GM23338 (cell line): ENCODE data around the gene ACKR1. TPM values are rescaled to one million over a fixed set of nuclear protein-coding genes. Genes with fewer than 3 reads are reported as not detected.

Experiments used
- ATAC-seq: fragments of 200-7000 bp; cut with Tn5 transposase; 3 replicates; pipeline ENCODE4 v1.9.1; 2020
- DNase-seq: peaks from one replicate; pipeline ENCODE4 v3.0.0-alpha.2; 2015; ENCODE audit warnings: low spot score
- H2AFZ ChIP-seq: fragments of 200-600 bp; sonication (generic); 2 replicates; pipeline ENCODE4 v1.8.0; 2016; ENCODE audit warnings: antibody characterized with exemption, mild to moderate bottlenecking, moderate library complexity
- H3F3A ChIP-seq: fragments of 200-600 bp; sonication (generic); replicated peaks from 2 replicates; pipeline ENCODE4 v1.8.0; 2017; ENCODE audit warnings: antibody characterized with exemption, mixed run types, low read depth
- H3K27ac ChIP-seq: fragments of 200-600 bp; sonication (generic); 2 replicates; pipeline ENCODE4 v1.6.1; 2016; ENCODE audit warnings: low read depth
- H3K27me3 ChIP-seq: fragments of 200-600 bp; sonication (generic); 2 replicates; pipeline ENCODE4 v1.8.0; 2016; ENCODE audit warnings: mild to moderate bottlenecking, mixed run types, moderate library complexity; ENCODE audit not compliant: insufficient read depth
- H3K36me3 ChIP-seq: fragments of 200-600 bp; sonication (generic); 2 replicates; pipeline ENCODE4 v1.8.0; 2016; ENCODE audit warnings: mild to moderate bottlenecking; ENCODE audit not compliant: insufficient read depth
- H3K4me1 ChIP-seq: fragments of 200-600 bp; sonication (generic); 2 replicates; pipeline ENCODE4 v1.8.0; 2016; ENCODE audit warnings: mild to moderate bottlenecking, moderate library complexity; ENCODE audit not compliant: insufficient read depth
- H3K4me2 ChIP-seq: fragments of 200-600 bp; sonication (generic); 2 replicates; pipeline ENCODE4 v1.7.1; 2017; ENCODE audit warnings: mixed run types
- H3K4me3 ChIP-seq: fragments of 200-600 bp; sonication (generic); 2 replicates; pipeline ENCODE4 v1.6.1; 2016; ENCODE audit warnings: mixed run types
- H3K79me2 ChIP-seq: fragments of 200-600 bp; sonication (generic); replicated peaks from 2 replicates; pipeline ENCODE4 v1.8.0; 2017; ENCODE audit warnings: mild to moderate bottlenecking; ENCODE audit not compliant: insufficient read depth
- H3K9me2 ChIP-seq: fragments of 200-600 bp; sonication (generic); 2 replicates; pipeline ENCODE4 v1.8.0; 2017; ENCODE audit not compliant: insufficient read depth
- H4K20me1 ChIP-seq: fragments of 200-600 bp; sonication (generic); replicated peaks from 2 replicates; pipeline ENCODE4 v1.8.0; 2017; ENCODE audit warnings: mild to moderate bottlenecking; ENCODE audit not compliant: insufficient read depth
- H3K27ac Mint-ChIP-seq: 2 replicates; pipeline ENCODE4 v1.8.0; 2020; ENCODE audit warnings: inconsistent platforms, mild to moderate bottlenecking, moderate library complexity, mixed read lengths
- H3K27me3 Mint-ChIP-seq: 3 replicates; pipeline ENCODE4 v1.8.0; 2022; ENCODE audit warnings: low read depth, mild to moderate bottlenecking, moderate library complexity, mixed read lengths, inconsistent platforms; ENCODE audit not compliant: insufficient read depth, poor library complexity
- H3K36me3 Mint-ChIP-seq: 3 replicates; pipeline ENCODE4 v1.8.0; 2021; ENCODE audit warnings: low read depth, mild to moderate bottlenecking, inconsistent platforms, moderate library complexity, mixed read lengths
- H3K4me1 Mint-ChIP-seq: 3 replicates; pipeline ENCODE4 v1.8.0; 2020; ENCODE audit warnings: mild to moderate bottlenecking, inconsistent platforms, mixed read lengths
- H3K4me3 Mint-ChIP-seq: 3 replicates; pipeline ENCODE4 v1.8.0; 2021; ENCODE audit warnings: moderate library complexity, mild to moderate bottlenecking, inconsistent platforms, mixed read lengths
- H3K9me3 Mint-ChIP-seq: 3 replicates; pipeline ENCODE4 v1.8.0; 2020; ENCODE audit warnings: moderate library complexity, mild to moderate bottlenecking, inconsistent platforms, mixed read lengths
- CREB1 ChIP-seq: fragments of 250-450 bp; sonication (Bioruptor Pico); IDR thresholded peaks from 2 replicates; pipeline ENCODE4 v1.5.0; 2020; ENCODE audit warnings: low read depth, mild to moderate bottlenecking, moderate library complexity
- CTCF ChIP-seq, 2 experiments: fragments of 200-600 bp in 1 of 2; sonication (generic) in 1 of 2; conservative IDR thresholded peaks; 2 replicates each; pipeline versions ENCODE4 v1.5.1 to v1.6.1; 2016 to 2017; ENCODE audit warnings: antibody characterized with exemption in 2 of 2, low read depth in 2 of 2, mild to moderate bottlenecking in 2 of 2, moderate library complexity in 1 of 2
- EZH2 ChIP-seq: fragments of 200-600 bp; sonication (generic); IDR thresholded peaks from one replicate; pipeline ENCODE4 v1.8.0; 2017; ENCODE audit warnings: antibody characterized with exemption, mild to moderate bottlenecking, low read depth; ENCODE audit not compliant: unreplicated experiment
- EZH2phosphoT487 ChIP-seq: fragments of 200-600 bp; sonication (generic); IDR thresholded peaks from one replicate; pipeline ENCODE4 v1.8.1; 2018; ENCODE audit warnings: antibody characterized with exemption; ENCODE audit not compliant: unreplicated experiment
- JUNB ChIP-seq: IDR thresholded peaks from one replicate; pipeline ENCODE4 v1.6.1; 2016; ENCODE audit warnings: antibody characterized with exemption; ENCODE audit not compliant: unreplicated experiment
- NANOG ChIP-seq: IDR thresholded peaks from 2 replicates; pipeline ENCODE4 v1.6.1; 2016; ENCODE audit warnings: antibody characterized with exemption, borderline replicate concordance
- POLR2AphosphoS5 ChIP-seq: IDR thresholded peaks from 2 replicates; pipeline ENCODE4 v1.6.1; 2016; ENCODE audit warnings: antibody characterized with exemption, low read depth
- STAT1 ChIP-seq: IDR thresholded peaks from one replicate; pipeline ENCODE4 v1.6.1; 2016; ENCODE audit warnings: antibody characterized with exemption; ENCODE audit not compliant: unreplicated experiment
- ZNF114 ChIP-seq: fragments of 250-450 bp; sonication (Bioruptor Pico); IDR thresholded peaks from 2 replicates; pipeline ENCODE4 v1.5.0; 2020; ENCODE audit warnings: mild to moderate bottlenecking, moderate library complexity
- ZNF331 ChIP-seq: fragments of 250-450 bp; sonication (Bioruptor Pico); IDR thresholded peaks from 2 replicates; pipeline ENCODE4 v1.5.0; 2020; ENCODE audit warnings: low read depth, mild to moderate bottlenecking, moderate library complexity
- ZNF462 ChIP-seq: fragments of 250-450 bp; sonication (Bioruptor Pico); IDR thresholded peaks from 2 replicates; pipeline ENCODE4 v1.5.0; 2020; ENCODE audit warnings: mild to moderate bottlenecking, moderate library complexity
- polyA plus RNA-seq: library from polyadenylated mRNA; unstranded; fragments of >200 nt; fragmentation: Nextera tagmentation; extraction: Ambion mirVana; gene quantifications from 2 replicates; pipeline ENCODE4 v1.2.1, GENCODE V29; 2016
- total RNA-seq: library from RNA; depleted of rRNA; stranded (reverse); fragments of >200 nt; shearing (Covaris generic); gene quantifications from 2 replicates; pipeline ENCODE4 v1.2.3, GENCODE V29; 2014
- TF ChIP-seq, protein P1 (sequence below): IDR thresholded peaks from 2 replicates; pipeline ENCODE4 v1.6.1; 2016; ENCODE audit warnings: antibody characterized with exemption
- TF ChIP-seq, protein P2 (sequence below): IDR thresholded peaks from one replicate; pipeline ENCODE4 v1.6.1; 2018; ENCODE audit warnings: antibody characterized with exemption; ENCODE audit not compliant: unreplicated experiment

Gene ACKR1
- total and polyA plus RNA-seq, 2 experiments from 2014 or later = 0.29 TPM; not detected in 1

- Mint-ChIP-seq H3K4me1 (peaks cover 53% of the 10 kb centered on the region), H3K27ac (no peak overlapping the region), H3K9me3 (no peaks in the 10 kb centered on the region), H3K27me3 (peaks cover 12% of the 10 kb centered on the region), H3K4me3 (no peak overlapping the region; the same call in 2 of the 3 replicates), H3K36me3 (no peaks in the 10 kb centered on the region; the same call in 2 of the 3 replicates)
- TF ChIP-seq POLR2AphosphoS5 = no peak
- TF ChIP-seq ZNF331 (CRISPR knock-in tag) = no peak
- no peak for TF ChIP-seq JUNB
- no peak for TF ChIP-seq CTCF (conservative IDR thresholded peaks at IDR 0.05; ENCODE audit: low read depth in 2 of 2)
- no peak for TF ChIP-seq CREB1 (CRISPR knock-in tag)
- no peak for TF ChIP-seq NANOG
- TF ChIP-seq STAT1 = no peak
- no peak for TF ChIP-seq EZH2
- TF ChIP-seq ZNF462 (CRISPR knock-in tag) = no peak
- no peak for TF ChIP-seq EZH2phosphoT487
- TF ChIP-seq, protein P1, sequence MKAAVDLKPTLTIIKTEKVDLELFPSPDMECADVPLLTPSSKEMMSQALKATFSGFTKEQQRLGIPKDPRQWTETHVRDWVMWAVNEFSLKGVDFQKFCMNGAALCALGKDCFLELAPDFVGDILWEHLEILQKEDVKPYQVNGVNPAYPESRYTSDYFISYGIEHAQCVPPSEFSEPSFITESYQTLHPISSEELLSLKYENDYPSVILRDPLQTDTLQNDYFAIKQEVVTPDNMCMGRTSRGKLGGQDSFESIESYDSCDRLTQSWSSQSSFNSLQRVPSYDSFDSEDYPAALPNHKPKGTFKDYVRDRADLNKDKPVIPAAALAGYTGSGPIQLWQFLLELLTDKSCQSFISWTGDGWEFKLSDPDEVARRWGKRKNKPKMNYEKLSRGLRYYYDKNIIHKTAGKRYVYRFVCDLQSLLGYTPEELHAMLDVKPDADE = no peak
- TF ChIP-seq, protein P2, sequence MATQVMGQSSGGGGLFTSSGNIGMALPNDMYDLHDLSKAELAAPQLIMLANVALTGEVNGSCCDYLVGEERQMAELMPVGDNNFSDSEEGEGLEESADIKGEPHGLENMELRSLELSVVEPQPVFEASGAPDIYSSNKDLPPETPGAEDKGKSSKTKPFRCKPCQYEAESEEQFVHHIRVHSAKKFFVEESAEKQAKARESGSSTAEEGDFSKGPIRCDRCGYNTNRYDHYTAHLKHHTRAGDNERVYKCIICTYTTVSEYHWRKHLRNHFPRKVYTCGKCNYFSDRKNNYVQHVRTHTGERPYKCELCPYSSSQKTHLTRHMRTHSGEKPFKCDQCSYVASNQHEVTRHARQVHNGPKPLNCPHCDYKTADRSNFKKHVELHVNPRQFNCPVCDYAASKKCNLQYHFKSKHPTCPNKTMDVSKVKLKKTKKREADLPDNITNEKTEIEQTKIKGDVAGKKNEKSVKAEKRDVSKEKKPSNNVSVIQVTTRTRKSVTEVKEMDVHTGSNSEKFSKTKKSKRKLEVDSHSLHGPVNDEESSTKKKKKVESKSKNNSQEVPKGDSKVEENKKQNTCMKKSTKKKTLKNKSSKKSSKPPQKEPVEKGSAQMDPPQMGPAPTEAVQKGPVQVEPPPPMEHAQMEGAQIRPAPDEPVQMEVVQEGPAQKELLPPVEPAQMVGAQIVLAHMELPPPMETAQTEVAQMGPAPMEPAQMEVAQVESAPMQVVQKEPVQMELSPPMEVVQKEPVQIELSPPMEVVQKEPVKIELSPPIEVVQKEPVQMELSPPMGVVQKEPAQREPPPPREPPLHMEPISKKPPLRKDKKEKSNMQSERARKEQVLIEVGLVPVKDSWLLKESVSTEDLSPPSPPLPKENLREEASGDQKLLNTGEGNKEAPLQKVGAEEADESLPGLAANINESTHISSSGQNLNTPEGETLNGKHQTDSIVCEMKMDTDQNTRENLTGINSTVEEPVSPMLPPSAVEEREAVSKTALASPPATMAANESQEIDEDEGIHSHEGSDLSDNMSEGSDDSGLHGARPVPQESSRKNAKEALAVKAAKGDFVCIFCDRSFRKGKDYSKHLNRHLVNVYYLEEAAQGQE = no peak
- no peak for TF ChIP-seq ZNF114 (CRISPR knock-in tag)
- Histone ChIP-seq H2AFZ (peak overlapping the region; percentile 23; the same call in 1 of the 2 replicates), H3K4me3 (no peak overlapping the region), H3K4me1 (peaks cover 12% of the 10 kb centered on the region), H3F3A (no peaks in the 10 kb centered on the region), H3K27ac (no peak overlapping the region), H3K27me3 (no peaks in the 10 kb centered on the region), H3K4me2 (no peak overlapping the region), H3K36me3 (no peaks in the 10 kb centered on the region), H3K9me2 (no peaks in the 10 kb centered on the region), H4K20me1 (no peaks in the 10 kb centered on the region), H3K79me2 (no peaks in the 10 kb centered on the region)
- ATAC-seq = no peak
- DNase-seq = no peak
These were observed 2.4 kb downstream of the ACKR1 start for GRCh38 chr1:159207080-159207479.
